HL-60 (cell line): Measurements from ENCODE around the gene ZBTB2.

Source experiments
- GABPA ChIP-seq: IDR thresholded peaks from 2 replicates; pipeline ENCODE4 v1.6.1; 2012; ENCODE audit warnings: low read depth
- POLR2AphosphoS5 ChIP-seq: IDR thresholded peaks from 2 replicates; pipeline ENCODE4 v1.6.1; 2012; ENCODE audit warnings: low read depth
- TF ChIP-seq, protein P1 (sequence below): IDR thresholded peaks from one replicate; pipeline ENCODE4 v1.5.1; 2011; ENCODE audit warnings: low read length, control low read depth, inconsistent platforms; ENCODE audit not compliant: insufficient read depth
- TF ChIP-seq, protein P2 (sequence below): IDR thresholded peaks from 2 replicates; pipeline ENCODE4 v1.6.1; 2012; ENCODE audit warnings: low read depth; ENCODE audit not compliant: insufficient replicate concordance

DNA sequence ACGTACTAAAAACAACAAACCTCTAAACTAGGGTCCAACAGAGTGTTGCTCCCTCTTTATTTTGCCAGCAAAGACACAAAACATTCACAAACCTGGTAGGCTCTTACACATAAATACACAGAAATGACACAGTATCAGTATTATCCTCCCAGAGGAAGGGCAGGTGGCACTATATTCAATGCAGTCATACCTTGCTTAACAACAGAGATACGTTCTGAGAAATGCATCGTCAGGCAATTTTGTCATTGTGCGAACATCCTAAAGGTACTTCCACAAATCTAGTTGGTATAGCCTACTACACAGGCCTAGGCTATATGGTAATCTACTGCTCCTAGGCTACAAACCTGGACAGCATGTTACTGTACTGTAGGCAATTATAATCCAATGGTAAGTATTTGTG is 9.6 kb downstream of the ZBTB2 start:
- TF ChIP-seq, protein P1, sequence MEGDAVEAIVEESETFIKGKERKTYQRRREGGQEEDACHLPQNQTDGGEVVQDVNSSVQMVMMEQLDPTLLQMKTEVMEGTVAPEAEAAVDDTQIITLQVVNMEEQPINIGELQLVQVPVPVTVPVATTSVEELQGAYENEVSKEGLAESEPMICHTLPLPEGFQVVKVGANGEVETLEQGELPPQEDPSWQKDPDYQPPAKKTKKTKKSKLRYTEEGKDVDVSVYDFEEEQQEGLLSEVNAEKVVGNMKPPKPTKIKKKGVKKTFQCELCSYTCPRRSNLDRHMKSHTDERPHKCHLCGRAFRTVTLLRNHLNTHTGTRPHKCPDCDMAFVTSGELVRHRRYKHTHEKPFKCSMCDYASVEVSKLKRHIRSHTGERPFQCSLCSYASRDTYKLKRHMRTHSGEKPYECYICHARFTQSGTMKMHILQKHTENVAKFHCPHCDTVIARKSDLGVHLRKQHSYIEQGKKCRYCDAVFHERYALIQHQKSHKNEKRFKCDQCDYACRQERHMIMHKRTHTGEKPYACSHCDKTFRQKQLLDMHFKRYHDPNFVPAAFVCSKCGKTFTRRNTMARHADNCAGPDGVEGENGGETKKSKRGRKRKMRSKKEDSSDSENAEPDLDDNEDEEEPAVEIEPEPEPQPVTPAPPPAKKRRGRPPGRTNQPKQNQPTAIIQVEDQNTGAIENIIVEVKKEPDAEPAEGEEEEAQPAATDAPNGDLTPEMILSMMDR: no peak
- TF ChIP-seq, protein P2, sequence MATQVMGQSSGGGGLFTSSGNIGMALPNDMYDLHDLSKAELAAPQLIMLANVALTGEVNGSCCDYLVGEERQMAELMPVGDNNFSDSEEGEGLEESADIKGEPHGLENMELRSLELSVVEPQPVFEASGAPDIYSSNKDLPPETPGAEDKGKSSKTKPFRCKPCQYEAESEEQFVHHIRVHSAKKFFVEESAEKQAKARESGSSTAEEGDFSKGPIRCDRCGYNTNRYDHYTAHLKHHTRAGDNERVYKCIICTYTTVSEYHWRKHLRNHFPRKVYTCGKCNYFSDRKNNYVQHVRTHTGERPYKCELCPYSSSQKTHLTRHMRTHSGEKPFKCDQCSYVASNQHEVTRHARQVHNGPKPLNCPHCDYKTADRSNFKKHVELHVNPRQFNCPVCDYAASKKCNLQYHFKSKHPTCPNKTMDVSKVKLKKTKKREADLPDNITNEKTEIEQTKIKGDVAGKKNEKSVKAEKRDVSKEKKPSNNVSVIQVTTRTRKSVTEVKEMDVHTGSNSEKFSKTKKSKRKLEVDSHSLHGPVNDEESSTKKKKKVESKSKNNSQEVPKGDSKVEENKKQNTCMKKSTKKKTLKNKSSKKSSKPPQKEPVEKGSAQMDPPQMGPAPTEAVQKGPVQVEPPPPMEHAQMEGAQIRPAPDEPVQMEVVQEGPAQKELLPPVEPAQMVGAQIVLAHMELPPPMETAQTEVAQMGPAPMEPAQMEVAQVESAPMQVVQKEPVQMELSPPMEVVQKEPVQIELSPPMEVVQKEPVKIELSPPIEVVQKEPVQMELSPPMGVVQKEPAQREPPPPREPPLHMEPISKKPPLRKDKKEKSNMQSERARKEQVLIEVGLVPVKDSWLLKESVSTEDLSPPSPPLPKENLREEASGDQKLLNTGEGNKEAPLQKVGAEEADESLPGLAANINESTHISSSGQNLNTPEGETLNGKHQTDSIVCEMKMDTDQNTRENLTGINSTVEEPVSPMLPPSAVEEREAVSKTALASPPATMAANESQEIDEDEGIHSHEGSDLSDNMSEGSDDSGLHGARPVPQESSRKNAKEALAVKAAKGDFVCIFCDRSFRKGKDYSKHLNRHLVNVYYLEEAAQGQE: no peak
- TF ChIP-seq POLR2AphosphoS5 (no peak), GABPA (no peak)
